ENCODE data around the gene CRABP2. TPM values are rescaled to one million over a fixed set of nuclear protein-coding genes. Genes with fewer than 3 reads are reported as not detected.

CRABP2 gene
- total and polyA plus RNA-seq, 2 of the 13 experiments (the other 11 are each of a cell fraction or from before 2014, with no cell fraction given) = 0.40 to 0.60 TPM

- 0 out of 4 replicates have a peak, but pooled peaks of 1 of the 2 experiments have one; percentile 44 for TF ChIP-seq EP300 (IDR thresholded peaks at IDR 0.05; ENCODE audit: low read depth in 2 of 2, low read length in 2 of 2)
- TF ChIP-seq EP300 (CRISPR knock-in tag; IDR thresholded peaks at IDR 0.05; ENCODE audit: borderline replicate concordance) = no peak
- TF ChIP-seq, protein P1, sequence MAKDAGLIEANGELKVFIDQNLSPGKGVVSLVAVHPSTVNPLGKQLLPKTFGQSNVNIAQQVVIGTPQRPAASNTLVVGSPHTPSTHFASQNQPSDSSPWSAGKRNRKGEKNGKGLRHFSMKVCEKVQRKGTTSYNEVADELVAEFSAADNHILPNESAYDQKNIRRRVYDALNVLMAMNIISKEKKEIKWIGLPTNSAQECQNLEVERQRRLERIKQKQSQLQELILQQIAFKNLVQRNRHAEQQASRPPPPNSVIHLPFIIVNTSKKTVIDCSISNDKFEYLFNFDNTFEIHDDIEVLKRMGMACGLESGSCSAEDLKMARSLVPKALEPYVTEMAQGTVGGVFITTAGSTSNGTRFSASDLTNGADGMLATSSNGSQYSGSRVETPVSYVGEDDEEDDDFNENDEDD (CRISPR knock-in tag; IDR thresholded peaks at IDR 0.05; ENCODE audit: borderline replicate concordance) = 0 out of 2 replicates have a peak, but pooled peaks have one; percentile 11
- TF ChIP-seq NRL (CRISPR knock-in tag; IDR thresholded peaks at IDR 0.05; ENCODE audit: borderline replicate concordance) = no peak; the same call in 1 of the 2 replicates
- TF ChIP-seq MEF2D (CRISPR knock-in tag; IDR thresholded peaks at IDR 0.05) = 0 out of 2 replicates have a peak, but pooled peaks have one; percentile 25
- no peak for TF ChIP-seq CBX1 (IDR thresholded peaks at IDR 0.05; ENCODE audit: low read depth)
- TF ChIP-seq TRIM24 (CRISPR knock-in tag; IDR thresholded peaks at IDR 0.05) = no peak
- 0 out of 2 replicates have a peak, but pooled peaks have one; percentile 14 for TF ChIP-seq HBP1 (CRISPR knock-in tag; IDR thresholded peaks at IDR 0.05; ENCODE audit: low read depth)
- no peak for TF ChIP-seq MYC (CRISPR knock-in tag; IDR thresholded peaks at IDR 0.05; ENCODE audit: borderline replicate concordance)
- no peak for TF ChIP-seq ZBTB3 (CRISPR knock-in tag; IDR thresholded peaks at IDR 0.05; ENCODE audit: borderline replicate concordance, low read depth)
- no peak for TF ChIP-seq SMAD1 (CRISPR knock-in tag; IDR thresholded peaks at IDR 0.05; ENCODE audit: borderline replicate concordance, low read depth)
- 0 out of 2 replicates have a peak, but pooled peaks have one; percentile 18 for TF ChIP-seq HDAC1 (CRISPR knock-in tag; IDR thresholded peaks at IDR 0.05)
- TF ChIP-seq KIAA2018 (CRISPR knock-in tag; IDR thresholded peaks at IDR 0.05; ENCODE audit: borderline replicate concordance) = no peak
- TF ChIP-seq ZNF766 (CRISPR knock-in tag; IDR thresholded peaks at IDR 0.05; ENCODE audit: borderline replicate concordance) = no peak
- TF ChIP-seq ZFY (CRISPR knock-in tag; IDR thresholded peaks at IDR 0.05) = no peak
- no peak for TF ChIP-seq SAP130 (CRISPR knock-in tag; IDR thresholded peaks at IDR 0.05; ENCODE audit: low read depth)
- TF ChIP-seq ZNF550 (CRISPR knock-in tag; IDR thresholded peaks at IDR 0.05; ENCODE audit: borderline replicate concordance) = no peak
- TF ChIP-seq PAX8 (CRISPR knock-in tag; IDR thresholded peaks at IDR 0.05; ENCODE audit: borderline replicate concordance) = no peak
- TF ChIP-seq ZNF607 (CRISPR knock-in tag; IDR thresholded peaks at IDR 0.05; ENCODE audit: borderline replicate concordance) = 0 out of 2 replicates have a peak, but pooled peaks have one; percentile 36
Measured at GRCh38 chr1:156664767-156665411, 40.5 kb downstream of the CRABP2 start (continued).
